HG03196 (cell line): Measurements from ENCODE around the gene DECR2.
"Not testable (repeated sequence)": the region's sequence is repeated elsewhere in the genome, so short reads cannot be mapped to it uniquely, and the experiment has no call there.

Experiments used
- ATAC-seq: cut with Tn5 transposase; IDR thresholded peaks from one replicate; pipeline ENCODE4 v1.9.1; 2021; ENCODE audit not compliant: unreplicated experiment

DECR2 gene, protein sequence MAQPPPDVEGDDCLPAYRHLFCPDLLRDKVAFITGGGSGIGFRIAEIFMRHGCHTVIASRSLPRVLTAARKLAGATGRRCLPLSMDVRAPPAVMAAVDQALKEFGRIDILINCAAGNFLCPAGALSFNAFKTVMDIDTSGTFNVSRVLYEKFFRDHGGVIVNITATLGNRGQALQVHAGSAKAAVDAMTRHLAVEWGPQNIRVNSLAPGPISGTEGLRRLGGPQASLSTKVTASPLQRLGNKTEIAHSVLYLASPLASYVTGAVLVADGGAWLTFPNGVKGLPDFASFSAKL

DNA sequence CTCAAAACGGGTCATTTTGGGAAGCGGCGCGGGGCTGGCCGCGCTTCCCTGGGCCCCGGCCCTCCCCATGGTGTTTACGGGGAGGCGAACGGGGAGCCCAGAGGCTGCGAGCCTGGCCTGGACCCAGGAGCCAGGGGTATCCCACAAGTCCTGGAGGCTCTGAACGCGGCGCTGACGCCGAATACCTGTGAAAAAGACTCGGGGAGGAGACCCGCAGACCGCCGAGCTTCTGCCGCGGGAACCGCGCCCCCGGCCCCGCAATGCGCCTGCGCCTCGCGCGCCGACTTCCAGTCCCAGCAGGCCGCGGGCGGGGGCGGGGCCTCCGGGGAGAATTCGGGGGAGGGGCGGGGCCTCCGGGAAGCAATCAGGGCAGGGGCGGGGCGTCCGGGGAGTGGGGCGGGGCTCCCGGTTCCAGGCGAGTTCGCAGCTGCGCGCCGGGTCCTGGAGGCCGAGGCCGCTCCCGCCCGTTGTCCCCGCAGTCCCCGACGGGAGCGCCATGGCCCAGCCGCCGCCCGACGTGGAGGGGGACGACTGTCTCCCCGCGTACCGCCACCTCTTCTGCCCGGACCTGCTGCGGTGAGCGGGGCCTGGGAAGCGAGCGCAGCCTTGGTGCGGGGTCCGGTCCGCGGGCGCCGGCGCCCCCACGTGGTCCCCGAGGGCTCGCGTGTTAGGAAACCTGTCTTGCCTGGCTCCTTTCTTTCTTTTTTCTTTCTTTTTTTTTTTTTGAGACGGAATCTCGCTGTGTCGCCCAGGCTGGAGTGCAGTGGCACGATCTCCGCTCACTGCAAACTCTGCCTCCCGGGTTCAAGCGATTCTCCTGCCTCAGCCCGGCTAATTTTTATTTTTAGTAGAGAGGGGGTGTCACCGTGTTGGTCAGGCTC, at the start of gene DECR2:
TSS of gene DECR2 (plus strand) at position 418 of the 881 bp plus-strand sequence. CDS start at position 497, 79 bp downstream.
- peak; percentile 53 for ATAC-seq

DNA sequence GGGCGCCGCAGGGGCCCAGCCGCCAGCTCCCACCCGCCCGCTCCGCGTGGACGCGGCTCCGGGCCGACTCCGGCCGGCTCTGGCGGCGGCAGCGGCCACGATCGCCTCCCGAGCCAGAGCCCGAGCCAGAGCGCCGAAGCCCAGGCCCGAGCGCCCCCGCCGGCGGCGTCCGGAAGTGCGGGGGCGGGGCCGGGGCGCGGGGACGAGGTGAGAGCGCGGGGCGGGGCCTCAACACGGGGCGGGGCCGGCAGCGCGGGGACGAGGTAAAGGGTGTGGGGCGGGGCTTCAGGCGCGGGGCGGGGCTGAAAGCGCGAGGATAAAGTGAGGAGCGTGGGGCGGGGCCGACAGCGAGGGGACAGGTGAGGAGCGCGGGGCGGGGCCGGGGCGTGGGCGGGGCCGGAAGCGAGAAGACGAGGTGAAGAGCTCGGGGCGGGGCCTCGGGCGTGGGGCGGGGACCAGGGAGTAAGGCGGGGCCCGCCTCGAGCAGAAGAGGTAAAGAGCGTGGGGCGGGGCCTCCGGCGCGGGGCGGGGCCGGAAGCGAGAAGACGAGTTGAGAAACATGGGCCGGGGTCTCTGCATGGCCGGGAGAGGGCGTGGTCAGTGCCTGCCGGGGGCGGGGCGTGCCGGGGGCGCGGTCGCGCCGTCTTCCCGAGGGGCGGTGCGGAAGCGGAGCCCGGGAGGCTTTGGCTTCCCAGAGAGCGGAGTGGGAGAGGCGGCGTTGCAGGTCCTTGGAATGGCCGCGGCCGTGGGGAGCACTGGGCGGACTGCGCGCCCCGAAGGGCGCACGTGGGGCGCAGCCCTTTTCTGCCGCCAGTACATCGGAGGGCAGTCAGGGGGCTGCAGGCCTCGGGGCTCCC, 48.9 kb upstream of the DECR2 start, which contains the start of gene AXIN1:
TSS of gene AXIN1 (minus strand) at position 177 of the 857 bp plus-strand sequence. CDS start 5,698 bp downstream, outside the sequence.
- peak; percentile 39 for ATAC-seq

DNA sequence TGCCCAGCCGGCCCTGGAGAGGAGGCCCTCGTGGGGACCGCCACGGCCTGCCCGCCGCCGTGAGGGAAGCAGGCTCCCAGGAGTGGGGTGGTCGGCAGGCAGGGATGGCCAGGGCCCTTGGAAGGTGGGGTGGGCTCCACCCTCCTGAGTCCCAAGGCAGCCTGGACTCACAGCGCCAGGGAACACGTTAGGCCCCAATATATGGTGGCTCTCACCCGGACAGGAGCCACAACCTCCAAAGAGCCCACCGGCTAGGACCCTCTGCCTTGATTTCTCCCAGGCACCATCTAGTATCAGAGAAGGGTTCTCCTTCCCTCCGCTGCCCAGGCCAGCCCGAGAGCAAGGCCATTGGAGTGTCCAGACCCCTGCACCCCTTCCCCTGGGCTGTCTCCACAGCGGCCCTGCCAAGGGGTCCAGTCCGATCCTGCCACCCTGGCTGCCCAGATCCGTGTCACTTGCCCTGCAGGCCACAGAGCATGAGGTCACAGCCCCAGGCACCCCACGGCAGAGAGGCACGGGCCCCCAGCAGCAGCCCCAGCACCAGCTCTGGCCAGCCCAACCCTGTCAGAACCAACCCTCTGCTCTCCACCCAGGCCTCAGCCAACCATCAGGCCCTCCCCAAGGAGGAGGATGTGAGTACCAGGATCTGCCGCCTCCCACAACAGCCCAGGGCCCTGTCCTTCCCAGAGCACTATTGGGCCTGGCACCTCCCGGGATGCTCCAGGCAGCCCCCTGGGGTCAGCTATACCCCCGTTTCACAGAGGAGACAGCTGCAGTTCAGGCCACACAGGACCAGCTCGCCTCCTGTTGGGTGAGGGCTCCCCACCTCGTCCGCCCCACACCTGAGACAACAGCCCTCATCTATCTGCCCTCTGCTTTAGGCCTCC, 48.0 kb upstream of the DECR2 start:
- peak; percentile 6 for ATAC-seq

DNA sequence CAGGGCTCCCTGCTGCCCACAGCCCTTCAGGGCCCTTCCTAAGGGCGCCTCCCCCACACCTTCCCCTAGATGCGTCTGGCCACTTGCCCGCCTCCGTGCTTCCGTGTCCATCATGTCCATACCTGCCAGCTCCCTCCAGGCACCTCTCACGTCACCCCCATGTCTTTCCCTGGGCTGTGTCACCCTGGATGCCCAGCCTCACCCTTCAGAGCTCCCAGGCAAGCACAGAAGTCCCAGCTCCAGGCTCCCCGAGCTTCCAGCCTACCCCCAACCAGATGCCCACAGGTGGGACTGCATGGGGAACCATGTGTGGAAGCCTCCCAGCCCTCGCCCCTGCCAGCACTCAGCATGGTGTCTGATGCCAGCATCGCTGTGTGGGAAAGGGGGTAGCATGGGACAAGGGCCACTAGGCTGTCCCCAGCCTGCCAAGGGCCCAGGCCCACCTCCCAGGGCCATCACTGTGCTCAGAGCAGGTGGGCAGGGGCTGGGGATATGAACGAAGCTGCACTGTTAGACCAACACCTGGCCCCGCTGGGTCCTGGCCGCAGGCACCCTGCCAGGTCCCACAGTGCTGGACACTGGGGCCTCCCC, 47.3 kb upstream of the DECR2 start:
- no peak for ATAC-seq

DNA sequence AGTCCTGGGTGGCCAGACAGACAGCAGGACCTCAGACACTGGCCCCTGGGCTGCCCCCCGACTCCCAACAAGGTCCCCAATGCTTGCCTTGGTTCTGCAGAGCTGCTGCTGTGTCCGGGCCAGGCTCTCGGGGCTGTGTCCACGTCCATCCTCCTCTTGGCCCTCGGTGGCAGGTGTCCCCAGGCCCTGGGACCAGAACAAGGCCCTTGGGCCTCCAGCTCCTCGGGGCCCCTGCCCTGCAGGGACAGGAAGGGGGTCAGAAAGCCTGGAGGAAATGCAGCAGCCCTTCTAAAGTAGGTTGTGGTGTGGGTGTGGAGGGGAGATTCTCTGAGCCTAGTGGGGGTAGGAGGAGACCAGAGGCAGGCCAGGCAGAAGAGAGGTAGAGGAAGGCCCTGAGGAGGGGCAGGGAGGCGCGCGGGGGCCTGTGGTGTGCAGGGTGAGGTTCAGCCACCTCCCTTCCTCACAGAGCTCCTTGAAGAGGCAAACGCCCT, 46.7 kb upstream of the DECR2 start:
- no peak for ATAC-seq

DNA sequence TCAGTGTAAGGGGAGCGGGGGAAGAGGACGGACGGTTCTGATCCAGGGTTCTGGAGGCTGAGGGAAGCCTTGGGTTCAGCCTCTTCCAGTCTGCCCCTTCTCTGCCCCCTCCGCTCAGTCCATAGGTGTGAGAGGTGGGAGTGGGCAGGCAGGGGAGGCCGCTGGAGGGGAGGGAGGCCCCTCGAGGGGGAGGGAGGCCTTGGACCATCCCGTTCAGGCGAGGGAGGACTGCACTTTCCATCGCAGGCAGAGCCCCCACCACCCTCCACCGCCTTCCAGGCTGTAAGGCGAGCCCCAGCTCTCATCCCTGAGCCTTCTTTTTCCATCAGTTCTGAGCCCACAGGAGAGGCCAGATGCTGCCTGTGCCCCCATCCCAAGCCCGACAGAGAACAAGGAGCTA, 44.9 kb upstream of the DECR2 start:
- no peak for ATAC-seq

DNA sequence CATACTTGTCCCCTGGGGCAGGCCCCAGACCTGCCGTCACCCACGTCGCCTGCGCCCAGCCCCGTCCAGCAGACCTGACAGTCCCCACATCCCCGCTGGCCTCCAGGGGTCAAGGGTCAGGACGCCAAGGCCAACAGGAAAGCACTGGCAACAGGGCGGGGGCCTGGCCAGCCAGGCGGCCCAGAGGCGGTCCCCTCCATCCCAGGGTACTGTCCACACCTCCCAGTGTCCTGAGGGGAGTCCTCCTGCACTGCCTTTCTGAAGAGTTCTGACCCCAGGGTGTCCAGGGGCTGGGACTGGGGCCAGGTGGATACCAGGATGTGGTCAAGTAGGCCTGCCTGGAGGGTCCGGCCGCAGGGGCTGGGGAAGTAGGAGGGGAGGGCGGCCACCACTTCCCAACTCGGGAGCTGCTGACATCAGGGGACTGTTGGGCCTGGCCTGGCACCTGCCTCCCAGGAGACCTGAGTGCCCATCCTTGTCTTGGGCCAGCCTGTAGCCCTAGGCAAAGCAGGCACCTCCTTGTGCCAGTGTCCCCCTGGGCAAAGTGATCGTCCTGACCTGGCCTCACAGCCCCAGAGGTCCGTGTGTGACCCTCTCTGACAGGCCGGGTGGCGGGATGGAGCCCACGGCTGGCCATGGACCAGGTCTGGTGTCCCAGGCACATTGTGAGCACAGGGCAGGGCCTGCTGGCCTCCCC, 42.5 kb upstream of the DECR2 start:
- ATAC-seq, result no peak

DNA sequence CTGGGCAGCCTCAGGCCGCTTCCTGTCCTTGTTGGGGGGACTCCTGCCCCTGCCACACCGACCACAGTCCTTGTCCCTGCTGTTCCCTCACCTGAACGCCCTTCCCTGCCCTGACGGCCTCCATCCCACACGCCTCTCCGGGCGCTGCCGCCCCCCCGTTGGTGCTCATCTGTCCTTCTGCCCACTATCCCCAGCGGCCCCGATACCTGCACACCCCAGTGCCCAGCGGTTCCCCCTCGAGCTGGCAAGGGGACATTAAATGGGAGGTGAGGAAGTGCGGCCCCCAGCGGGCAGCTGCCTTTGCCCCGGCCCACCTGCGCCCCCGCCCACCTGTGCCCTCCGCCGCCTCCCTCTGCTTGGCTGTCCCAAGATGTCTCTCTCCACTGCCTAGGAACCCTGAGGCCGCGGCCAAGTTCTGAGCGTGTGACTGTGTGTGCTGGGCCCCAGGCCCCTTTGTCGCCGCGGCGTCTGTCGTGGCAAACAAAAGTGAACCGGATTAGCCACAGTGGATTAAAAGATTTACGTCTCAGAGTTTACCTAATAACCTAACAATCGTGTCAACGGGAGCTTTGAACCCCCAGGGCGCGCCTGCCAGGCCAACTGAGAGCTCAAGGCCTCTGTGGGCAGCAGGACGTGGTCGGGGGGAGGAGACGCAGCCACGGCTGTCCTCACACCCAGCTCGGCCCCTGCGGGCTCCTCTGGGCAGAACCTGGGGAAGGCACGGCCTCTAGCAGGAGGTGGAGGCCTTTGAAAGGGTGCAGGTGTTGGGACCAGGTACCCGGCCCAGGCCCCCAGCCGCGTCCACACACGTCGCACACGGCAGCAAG, 41.6 kb upstream of the DECR2 start:
- no peak for ATAC-seq

DNA sequence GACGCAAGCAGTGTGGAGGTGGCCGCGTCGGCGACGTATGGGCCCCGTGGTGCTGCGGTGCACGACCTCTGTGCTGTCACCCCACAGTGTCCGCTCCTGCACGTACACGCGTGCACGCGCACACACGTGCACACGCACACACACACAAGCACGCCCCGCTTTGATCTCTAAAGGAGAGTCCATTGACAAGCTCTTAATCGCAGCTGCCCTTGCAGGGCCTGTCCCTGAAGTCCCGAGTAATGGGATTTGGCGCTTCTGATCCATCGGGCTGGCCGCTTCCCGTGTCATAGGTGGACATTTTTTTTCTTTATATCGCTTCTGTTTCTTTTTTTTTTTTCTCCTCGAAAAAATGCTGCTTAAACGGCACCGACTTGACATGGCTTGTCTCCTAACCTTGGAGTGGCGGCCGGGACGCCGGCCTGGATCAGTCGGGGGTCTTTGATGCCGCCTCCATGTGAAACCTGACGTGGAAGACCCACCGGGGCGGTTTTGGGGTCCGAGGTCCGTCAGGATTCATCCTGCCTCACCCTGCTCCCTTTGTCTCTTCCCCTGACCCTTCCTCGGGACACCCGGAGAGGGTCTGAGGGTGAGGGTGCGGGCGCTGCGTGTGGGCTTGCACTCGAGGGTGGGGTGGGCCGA, 40.9 kb upstream of the DECR2 start:
- no peak for ATAC-seq

DNA sequence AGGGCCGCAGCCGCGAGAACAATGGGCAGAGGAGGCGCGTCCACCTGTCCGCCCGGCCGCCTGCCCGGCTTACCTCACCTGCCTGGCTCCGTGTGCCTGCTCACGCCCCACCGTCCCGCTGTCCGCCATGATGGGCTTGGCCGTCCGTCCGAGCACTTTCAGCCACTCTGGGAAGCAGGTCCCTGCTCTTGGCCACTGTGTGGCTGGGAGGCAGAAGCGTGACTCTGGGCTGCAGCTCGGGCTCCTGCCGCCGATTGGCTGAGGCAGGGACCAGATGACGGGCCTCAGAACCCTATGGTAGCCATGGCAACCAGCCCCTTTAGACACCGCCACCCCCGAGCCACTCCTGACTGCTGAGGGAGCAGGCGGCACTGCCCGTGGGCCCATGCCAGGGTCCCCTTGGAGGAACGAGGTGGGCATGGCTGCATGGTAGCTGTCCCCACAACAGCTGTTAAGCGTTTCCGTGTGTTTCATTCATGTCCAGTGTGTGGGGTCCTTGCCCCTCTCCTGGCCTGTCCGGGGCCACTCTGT, 40.3 kb upstream of the DECR2 start:
- ATAC-seq, result no peak

DNA sequence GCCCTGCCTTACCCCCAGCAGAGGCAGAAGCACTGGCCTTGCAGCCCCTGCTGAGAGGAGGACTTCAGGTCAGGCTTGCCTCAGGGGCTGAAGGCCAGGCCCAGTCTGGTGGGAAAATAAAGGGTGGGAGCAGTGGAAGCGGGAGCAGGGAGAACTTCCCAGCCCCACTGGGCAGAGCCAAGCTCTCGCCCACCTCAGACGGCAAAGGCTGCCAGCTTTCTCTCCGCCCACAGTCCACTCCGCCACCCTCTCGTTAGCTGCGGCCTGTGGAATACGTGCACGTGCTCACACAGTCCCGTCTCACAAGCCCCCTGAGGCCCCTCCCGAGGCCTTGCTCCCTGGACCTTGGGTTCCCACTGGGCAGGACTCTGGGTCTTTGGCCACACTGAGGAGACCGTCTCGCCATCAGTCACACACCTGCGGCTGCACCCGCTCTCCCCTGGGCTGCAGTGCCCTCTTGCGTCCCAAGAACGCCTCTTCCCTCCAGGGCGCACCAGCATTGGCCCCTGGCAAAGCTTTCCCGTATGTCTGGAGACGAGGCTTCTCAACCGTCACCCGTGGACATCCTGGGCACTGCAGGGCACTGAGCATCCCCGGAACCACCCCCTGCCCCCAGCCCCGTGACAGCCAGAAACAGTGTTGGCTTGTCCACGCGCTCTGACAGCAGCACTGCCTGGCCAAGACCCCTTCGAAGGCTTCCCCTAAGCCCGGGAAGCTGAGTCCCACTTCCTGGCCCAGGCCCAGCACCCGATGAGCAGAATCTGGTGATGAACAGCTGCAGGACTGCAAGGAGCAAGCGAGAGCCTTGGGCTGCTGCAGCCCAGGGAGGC, 39.6 kb upstream of the DECR2 start:
- no peak for ATAC-seq

DNA sequence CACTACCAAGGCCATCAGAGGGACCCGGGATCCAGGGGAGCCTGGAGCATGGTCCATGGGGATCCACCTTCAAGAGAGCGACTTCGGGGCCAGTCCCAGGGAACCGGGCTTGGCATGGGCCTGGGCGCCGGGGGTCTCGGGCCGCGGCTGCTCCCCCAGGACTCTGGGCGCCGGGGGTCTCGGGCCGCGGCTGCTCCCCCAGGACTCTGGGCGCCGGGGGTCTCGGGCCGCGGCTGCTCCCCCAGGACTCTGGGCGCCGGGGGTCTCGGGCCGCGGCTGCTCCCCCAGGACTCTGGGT, 39.0 kb upstream of the DECR2 start:
- ATAC-seq, result not testable (repeated sequence)

DNA sequence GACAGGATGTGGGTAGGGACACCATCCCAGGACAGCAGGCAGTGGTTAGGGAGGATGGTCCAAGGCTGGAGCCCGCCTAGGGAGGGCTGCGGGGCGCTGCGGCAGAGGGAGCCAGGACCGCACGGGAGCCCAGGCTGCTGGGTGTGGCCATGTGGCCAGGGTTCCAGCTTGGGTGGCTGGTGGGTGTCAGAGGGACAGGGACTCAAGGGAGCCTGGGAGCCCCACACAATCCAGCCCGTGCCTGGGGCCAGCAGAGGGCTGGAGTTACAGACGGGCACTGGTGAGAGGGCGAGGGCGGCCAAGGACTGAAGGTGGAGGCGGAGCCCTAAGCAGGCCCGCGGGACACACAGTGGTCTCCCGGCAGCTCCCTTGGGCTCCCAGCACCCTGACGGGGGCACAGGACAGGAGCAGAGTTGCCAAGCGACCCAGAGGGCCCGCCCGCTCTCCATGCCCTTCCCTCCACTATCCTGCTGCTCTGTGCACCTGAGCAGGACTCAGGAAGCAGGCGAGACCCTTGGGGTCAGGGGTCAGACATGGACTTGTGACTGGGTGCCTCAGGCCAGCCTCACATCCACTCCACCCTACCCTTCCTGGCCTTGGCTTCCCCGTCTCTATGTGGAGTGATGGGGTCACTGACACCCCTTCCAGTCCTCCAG, 38.4 kb upstream of the DECR2 start:
- ATAC-seq, result no peak

DNA sequence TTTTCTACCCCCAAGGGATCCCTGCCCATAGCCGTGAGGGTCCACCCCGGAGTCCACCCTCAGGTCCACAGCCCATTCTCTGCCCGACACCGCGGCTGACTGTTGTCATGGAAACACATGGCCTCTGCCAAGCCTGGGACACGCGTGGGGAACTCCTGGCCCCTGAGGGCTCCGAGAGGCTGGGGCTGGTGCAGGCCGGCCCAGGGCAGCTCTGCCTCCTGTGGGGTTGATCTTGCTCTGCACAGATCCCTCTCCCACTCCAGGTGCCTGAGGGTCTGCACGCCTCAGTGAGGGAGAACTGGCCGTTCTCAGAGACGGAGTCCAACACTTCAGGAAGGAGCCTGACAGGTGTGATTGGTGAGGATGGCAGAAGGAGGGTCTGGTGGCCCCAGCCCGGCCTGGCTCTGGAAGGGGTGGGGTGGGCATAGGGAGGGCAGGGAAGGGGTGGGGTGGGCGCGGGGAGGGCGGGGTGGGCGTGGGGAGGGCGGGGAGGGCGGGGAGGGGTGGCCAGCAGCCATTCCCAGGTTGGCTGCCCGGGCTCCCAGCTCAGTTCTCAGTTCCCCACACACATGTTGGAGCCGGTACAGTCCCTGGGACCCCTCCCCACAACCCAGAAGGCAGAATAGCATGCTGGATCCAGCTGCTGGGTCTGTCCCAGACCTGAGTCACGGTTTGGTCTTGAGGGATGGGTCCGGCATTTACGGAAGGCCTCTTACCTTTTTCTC, 37.8 kb upstream of the DECR2 start:
- ATAC-seq, result no peak
